ENCODE data around the gene TSPAN9. TPM values are rescaled to one million over a fixed set of nuclear protein-coding genes. Genes with fewer than 3 reads are reported as not detected.

The TSPAN9 gene
- total and polyA plus RNA-seq, 9 of the 15 experiments (the other 6 are each of a cell fraction or from before 2014, with no cell fraction given): 0.23 to 2.1 (median 0.60) TPM; not detected in 2

GRCh38 chr12:3228552-3228951 is 151.4 kb downstream of the TSPAN9 start (continued):
- TF ChIP-seq ZNF444 (CRISPR knock-in tag; IDR thresholded peaks at IDR 0.05): no peak
- TF ChIP-seq SMC3 (conservative IDR thresholded peaks at IDR 0.05; ENCODE audit: insufficient read depth, low read depth, low read length): no peak
- TF ChIP-seq, protein P1, sequence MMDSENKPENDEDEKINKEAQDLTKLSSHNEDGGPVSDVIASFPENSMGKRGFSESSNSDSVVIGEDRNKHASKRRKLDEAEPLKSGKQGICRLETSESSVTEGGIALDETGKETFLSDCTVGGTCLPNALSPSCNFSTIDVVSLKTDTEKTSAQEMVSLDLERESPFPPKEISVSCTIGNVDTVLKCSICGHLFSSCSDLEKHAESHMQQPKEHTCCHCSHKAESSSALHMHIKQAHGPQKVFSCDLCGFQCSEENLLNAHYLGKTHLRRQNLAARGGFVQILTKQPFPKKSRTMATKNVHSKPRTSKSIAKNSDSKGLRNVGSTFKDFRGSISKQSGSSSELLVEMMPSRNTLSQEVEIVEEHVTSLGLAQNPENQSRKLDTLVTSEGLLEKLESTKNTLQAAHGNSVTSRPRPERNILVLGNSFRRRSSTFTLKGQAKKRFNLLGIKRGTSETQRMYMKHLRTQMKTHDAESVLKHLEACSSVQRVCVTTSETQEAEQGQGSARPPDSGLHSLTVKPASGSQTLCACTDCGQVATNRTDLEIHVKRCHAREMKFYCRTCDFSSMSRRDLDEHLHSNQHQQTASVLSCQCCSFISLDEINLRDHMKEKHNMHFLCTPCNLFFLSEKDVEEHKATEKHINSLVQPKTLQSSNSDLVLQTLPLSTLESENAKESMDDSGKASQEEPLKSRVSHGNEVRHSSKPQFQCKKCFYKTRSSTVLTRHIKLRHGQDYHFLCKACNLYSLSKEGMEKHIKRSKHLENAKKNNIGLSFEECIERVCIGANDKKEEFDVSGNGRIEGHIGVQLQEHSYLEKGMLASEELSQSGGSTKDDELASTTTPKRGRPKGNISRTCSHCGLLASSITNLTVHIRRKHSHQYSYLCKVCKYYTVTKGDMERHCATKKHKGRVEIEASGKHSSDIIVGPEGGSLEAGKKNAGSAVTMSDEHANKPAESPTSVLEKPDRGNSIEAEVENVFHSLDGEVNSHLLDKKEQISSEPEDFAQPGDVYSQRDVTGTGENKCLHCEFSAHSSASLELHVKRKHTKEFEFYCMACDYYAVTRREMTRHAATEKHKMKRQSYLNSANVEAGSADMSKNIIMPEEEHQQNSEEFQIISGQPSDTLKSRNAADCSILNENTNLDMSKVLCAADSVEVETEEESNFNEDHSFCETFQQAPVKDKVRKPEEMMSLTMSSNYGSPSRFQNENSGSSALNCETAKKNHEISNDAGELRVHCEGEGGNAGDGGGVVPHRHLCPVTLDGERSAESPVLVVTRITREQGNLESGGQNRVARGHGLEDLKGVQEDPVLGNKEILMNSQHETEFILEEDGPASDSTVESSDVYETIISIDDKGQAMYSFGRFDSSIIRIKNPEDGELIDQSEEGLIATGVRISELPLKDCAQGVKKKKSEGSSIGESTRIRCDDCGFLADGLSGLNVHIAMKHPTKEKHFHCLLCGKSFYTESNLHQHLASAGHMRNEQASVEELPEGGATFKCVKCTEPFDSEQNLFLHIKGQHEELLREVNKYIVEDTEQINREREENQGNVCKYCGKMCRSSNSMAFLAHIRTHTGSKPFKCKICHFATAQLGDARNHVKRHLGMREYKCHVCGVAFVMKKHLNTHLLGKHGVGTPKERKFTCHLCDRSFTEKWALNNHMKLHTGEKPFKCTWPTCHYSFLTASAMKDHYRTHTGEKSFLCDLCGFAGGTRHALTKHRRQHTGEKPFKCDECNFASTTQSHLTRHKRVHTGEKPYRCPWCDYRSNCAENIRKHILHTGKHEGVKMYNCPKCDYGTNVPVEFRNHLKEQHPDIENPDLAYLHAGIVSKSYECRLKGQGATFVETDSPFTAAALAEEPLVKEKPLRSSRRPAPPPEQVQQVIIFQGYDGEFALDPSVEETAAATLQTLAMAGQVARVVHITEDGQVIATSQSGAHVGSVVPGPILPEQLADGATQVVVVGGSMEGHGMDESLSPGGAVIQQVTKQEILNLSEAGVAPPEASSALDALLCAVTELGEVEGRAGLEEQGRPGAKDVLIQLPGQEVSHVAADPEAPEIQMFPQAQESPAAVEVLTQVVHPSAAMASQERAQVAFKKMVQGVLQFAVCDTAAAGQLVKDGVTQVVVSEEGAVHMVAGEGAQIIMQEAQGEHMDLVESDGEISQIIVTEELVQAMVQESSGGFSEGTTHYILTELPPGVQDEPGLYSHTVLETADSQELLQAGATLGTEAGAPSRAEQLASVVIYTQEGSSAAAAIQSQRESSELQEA (IDR thresholded peaks at IDR 0.05; ENCODE audit: low read depth): no peak
- TF ChIP-seq ZNF644 (tag; IDR thresholded peaks at IDR 0.05; ENCODE audit: low read depth): no peak
- no peak for TF ChIP-seq CEBPB (tag; IDR thresholded peaks at IDR 0.05)
- no peak for TF ChIP-seq ZNF785 (CRISPR knock-in tag; IDR thresholded peaks at IDR 0.05)
- no peak for TF ChIP-seq RNF219 (CRISPR knock-in tag; IDR thresholded peaks at IDR 0.05)
- no peak for TF ChIP-seq POLR2G (IDR thresholded peaks at IDR 0.05; ENCODE audit: low read depth, low read length)
- TF ChIP-seq XRCC5 (IDR thresholded peaks at IDR 0.05; ENCODE audit: low read depth, low read length): no peak
- TF ChIP-seq ZNF778 (CRISPR knock-in tag; IDR thresholded peaks at IDR 0.05): no peak
- no peak for TF ChIP-seq CREBBP (IDR thresholded peaks at IDR 0.05; ENCODE audit: low read depth, low read length)

Measured in K562 (cell line).